Endothelial cell of hepatic sinusoid (primary cell): ENCODE results near the gene TRPC3.

Experiments
- in situ Hi-C: cut with HindIII; loops from 2 replicates; pipeline ENCODE4 v1.10.0; 2017; ENCODE audit warnings: low sequenced_read_pairs

TRPC3 gene

DNA sequence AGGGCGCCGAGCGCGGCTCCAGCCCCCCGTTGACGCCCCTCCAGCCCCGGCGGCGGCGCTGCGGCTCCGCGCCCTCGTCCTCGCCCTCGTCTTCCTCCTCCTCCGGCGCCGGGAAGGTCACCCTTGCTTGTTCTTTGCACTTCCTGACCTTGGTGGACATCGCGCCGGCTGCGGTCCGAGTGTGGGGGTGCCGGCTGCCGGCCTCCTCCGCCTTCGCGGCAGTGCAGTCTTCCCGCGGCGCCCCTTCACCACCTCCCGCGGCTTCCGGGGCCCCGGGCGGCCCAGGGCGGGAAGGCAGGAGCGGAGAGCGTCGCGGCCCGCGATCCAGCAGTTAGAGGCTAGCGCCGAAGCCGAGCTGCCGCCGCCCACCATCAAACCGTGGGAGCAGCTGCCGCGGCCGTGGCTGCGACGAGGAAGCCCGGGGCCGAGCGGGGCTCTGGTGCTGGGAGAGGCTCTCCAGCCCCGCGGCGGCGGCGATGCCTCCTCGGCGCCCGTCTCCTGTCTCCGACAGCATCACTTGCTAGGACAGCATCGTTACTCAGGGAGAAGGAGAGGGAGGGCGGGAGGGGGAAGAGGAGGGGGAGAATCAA lies at the start of gene TRPC3:
Gene TRPC3, minus strand, starts transcription at position 540 of the 590 bp plus-strand sequence. Its CDS starts 380 bp downstream, at position 160.
- in situ Hi-C loops = no loop called here

DNA sequence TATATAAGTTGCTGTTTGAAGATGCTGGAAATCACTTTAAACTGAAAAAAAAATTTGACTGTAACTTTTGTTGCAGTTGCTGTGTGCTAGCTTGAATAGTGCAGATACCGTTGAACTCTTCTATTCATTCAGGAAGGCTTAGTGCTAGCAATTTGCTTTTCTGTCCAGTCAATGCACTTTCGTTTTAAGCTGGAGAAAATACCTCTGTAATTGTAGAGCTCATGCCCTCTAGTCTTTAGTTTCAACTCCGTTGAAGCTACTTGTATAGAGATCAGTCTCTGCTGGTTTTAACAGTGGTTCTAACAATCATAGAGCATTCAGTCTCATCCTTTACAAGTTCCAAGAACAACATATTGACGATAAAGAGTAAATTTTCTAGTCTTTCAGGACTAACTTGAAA lies 49.0 kb upstream of the TRPC3 start:
- in situ Hi-C loops = no loop called here

DNA sequence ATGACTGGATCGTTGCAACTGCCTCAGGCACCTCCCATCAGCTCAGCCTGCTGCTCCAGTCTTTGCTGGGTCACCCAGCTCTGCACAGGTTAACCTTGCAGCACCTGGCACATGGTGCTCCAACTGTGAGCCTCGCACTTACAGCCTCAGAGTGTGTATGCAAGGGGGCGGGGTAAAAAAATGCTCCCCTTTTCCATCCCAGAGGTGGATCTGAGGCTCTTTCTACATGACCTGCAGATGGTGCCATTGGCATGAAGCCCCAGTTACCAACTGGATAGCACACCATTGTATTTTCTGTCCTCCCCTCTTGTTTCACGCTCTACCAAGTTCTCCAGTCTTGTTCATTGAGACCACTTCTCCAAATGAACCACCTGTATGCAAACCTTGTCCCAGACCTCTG lies 46.2 kb upstream of the TRPC3 start:
- in situ Hi-C loops = no loop called here

DNA sequence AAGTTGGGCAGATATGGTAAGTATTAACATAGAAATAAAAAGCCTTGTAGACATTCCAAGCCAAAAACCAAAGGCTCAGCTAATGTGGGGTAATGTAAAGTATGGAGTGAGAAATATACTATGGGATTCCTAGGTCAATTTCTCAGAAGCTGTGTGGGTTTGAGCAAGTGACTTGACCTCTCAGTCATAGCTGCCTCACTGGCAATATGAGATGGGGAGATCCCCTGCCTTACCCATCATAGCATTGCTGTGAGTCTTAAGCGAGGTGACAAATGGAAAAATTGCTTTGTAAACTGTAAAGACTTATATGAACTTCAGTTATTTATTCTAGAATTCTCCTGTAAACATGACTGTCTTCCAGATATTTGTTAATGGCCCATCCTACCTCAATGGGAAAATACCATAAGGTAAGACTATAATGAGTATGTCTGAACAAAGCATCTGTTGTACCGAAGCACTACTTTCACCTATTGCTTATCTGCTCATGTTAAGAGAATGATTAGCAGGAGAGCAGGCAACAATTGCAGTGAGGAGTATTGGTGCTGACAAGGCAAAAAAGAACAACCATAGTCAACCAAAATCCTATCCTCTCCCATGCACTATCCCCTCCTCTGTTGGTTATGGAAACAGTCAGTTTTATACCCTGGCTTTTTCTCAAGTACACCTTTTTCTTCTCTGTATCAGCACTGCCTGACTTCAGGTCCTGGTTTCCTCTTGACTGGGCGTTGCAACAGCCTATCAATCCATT lies 44.1 kb upstream of the TRPC3 start:
- in situ Hi-C loops = no loop called here

DNA sequence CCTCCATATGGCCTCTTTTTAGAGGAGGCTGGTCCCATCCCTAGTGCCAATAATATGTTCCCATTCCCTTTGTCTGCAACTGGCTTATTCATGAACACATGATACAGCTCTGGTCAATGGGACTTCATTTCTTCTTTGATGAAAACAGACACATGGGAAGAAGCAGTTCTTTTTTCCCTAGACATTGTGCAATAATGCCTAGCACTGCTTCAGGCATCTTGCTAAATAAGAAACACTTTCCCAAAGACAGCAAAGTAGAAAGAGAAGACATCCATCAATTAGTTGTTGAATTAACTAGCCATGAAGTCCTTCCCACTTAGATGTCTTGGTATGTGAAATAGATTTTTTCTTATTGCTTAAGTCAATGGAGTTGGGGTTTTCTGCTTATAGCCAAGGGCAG lies 40.1 kb upstream of the TRPC3 start:
- in situ Hi-C loops = no loop called here

DNA sequence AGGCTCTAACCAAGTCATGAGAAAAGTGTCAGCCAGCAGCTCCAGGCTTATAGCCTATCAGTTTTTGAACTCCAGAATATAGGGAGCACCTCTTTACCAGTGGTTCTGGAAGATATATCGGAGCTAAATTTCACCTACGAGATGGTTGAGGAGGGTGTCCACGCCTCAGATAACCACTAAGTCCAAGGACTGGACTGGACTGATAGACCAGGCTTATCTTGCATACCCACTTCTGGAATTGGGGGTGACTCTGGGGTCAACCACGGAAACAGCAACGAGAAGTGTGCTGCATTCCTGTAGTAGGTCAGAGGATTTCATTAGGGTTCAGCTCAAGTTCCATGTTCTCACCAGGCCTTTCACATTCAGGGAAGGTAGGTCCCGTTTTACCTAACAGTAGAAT lies 38.6 kb upstream of the TRPC3 start:
- in situ Hi-C loops = no loop called here

DNA sequence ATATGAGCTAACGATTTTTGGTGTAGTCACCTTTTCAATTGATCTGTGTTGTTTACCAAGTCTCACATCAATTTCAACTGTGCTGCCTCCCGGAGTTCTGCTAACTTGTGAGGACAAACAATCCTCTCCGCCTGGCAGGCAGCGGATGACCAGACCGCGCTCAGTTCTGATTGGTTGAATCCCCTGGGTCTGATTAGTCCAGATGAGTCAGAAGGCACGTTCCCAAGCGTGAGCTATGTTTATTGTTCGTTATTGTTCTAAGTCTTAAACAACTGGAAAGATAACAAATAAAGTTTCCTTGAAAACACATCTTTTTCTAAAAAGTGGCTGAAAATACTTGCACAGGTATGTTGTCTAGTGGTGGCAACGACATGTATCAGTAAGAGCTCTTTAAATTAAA lies 37.9 kb upstream of the TRPC3 start:
- in situ Hi-C loops = no loop called here

DNA sequence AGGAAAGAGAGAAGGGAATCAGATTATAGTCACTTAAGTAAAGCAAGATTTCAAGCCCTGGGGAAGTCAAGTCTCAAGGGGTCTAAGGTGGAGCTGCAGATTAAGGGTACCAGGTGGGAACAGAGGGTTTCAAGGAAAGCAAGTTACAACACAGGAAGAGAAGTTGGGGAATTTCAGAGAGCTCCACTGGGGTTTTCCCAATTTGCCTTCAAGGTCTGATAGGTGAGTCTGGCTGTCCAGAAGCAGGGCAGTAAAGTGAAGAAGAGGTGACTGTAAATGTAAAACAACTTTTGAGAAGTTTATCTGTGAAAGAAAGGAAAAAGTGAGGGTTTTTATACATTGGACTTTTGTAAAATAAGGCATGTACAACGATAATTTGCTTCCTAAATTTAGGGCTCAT lies 37.1 kb upstream of the TRPC3 start:
- in situ Hi-C loops = no loop called here

DNA sequence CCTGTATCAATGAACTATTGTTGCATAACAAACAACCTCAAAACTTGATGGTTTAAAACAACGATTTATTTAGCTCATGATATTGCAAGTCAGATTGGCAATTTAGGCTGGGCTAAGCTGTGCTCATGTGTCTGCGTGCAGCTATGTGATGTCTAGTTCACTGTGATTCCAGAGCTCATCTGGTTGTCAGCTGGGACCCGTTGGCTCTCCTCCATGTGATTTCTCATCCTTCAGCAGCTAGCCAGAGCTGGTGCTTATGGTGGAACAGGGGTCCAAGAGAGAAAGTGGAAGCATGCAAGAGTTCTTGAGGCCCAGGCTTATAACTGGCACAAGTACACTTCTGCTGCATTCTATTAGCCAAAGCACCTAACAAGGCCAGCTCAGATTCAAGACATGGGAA lies 28.8 kb upstream of the TRPC3 start:
- in situ Hi-C loops = no loop called here

DNA sequence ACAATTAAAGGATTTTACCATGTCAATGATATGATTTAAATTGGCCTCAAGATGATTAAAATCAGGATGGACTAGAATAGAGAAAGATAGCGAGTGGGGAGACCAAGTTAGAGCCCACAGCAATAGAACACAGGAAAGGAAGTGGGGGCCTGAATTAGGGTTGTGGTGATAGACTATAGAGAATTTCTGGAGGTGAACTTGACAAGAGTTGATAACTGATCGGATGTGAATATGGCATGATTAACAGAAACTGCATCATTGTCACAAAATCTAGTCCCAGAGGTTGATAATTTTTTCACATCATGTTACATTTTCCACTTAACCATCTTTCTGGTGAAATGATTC lies 26.3 kb upstream of the TRPC3 start:
- in situ Hi-C loops = loop anchor here (5.0 kb wide), 2 partner anchors 59 to 96 kb away; no protein-coding TSS in a partner anchor

DNA sequence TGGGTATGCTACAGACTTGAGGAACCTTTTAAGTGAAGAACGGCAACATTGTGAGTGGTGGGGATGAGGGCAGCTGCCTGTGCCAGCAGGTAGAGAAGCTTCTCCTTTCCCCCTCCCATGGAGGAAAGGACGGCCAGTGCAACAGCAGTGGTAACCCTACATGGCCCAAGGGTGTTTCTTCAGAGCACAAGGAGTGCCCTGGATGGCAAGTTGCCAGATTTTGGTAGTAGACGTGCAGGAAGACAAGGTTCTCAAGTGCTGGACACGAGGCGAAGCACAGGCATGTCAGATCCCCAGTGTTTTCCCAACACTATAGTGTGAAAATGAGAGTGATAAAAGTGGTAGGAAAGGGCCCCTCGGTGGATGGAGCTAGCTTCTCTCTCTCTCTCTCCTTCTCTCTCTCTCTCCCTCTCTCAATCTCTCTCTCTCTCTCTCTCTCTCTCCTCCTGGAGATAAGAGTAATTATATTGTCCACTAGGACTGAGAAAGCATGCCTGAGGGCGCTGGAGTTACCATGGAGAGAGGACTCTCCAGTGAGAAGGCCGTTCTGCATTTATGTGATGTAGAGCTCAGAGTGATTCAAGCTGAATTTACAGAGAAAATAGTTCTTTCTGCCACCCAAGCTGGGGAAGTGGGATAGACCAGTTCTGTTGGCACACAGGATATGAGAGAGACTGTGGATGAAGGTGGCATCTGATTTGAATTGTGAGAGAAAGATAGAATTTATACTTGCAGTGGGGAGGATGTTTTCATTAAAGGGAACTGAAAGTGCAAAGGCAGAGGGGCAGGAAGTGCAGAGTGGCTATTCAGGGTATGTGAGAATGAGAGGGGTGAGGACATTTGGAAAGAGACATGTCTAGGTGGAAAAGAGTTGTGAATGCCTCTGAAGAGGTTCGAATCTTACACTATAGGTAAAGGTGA lies 25.7 kb upstream of the TRPC3 start:
- in situ Hi-C loops = loop anchor here (5.0 kb wide), 2 partner anchors 60 to 95 kb away; no protein-coding TSS in a partner anchor

DNA sequence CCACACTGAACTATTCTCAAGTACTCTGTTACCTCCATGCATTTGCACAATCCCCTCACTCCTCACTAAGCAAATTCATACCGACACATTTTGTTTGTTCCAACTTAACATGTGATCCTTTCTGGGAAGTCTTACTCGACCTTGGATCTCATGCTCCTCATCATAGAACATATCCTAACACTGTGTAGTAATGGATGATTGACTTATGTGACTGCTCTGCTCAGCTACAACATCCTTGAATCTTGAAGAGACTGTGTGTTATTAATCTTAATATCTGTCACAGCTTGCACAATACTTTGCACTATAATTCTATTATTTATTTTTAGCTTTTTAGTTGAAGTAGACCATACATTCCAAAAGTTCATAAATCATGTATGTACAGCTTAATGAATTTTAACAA lies 23.9 kb upstream of the TRPC3 start:
- in situ Hi-C loops = loop anchor here (5.0 kb wide), 2 partner anchors 62 to 93 kb away; no protein-coding TSS in a partner anchor

DNA sequence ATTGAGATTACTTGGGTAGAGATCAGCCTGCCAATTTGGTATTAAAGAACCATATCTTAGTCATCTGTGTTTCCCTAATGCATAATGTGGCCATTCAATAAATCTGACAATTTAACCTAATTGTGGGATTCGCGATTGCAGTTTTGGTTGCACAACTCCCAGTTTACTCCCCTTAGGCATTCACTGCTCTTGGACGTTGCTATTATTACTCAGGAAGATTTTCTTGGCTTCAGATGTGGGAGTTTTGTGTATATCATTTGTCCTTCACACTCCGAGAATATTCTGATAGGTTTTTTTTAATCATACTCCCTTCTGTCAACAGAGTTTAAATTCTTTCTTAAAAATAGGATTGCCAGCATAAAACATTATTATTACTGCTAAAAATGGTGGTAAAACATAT lies 22.0 kb upstream of the TRPC3 start:
- in situ Hi-C loops = no loop called here

DNA sequence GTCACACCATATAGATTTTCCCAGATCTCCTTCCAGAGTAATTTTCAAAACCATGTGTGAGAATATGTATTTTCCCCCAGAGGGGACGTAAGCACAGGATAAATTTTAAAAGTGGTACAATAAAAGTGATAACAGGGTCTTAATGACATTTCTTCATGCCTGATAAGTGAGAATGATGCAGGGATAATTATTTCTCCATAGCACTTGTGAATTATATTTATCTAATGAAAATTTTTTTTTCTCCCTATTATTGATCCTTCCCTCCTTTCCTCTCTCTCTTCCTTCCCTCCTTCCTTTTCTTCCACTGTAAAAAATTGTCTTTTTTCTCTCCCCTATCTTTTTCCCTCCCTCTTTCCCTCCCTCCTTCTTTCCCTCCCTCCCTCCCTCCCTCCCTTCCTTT lies 17.0 kb upstream of the TRPC3 start:
- in situ Hi-C loops = no loop called here

DNA sequence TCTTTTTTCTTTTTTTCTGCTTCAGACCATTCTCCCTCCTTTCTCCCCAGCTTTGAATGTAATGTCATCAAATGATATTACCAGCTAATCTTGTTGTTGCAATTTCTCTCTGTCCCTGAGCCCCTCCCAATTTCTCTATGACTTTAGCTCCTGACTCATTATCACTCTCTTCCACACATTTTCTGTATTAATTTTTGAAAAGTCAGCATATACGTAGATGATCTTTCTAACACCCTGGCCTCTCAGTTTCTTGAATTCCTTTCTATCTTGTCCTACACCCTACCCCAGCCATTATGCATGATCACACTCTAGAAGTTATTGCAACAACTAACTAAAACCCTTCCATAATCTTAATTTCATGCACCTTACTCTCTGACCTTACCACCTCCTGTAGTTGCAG lies 13.1 kb upstream of the TRPC3 start:
- in situ Hi-C loops = no loop called here

DNA sequence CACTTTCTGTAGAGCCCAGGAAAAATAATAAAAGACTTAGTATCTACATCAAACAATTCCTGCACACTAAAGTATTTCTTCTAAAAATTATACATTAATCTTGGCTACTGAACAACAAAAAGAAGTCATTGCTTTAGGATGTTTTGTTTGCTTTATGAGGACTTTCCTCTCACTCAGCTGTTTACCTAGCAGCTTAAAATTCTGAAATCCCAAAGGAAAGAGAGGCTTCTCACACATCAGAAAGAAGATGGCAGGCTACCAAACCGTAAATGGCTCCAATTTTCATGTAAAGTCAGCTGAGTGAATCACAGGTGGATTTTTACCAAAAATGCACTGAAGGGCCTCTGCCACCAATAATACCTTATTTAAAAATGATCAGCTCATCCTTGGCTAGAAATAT lies 9.0 kb upstream of the TRPC3 start:
- in situ Hi-C loops = no loop called here

DNA sequence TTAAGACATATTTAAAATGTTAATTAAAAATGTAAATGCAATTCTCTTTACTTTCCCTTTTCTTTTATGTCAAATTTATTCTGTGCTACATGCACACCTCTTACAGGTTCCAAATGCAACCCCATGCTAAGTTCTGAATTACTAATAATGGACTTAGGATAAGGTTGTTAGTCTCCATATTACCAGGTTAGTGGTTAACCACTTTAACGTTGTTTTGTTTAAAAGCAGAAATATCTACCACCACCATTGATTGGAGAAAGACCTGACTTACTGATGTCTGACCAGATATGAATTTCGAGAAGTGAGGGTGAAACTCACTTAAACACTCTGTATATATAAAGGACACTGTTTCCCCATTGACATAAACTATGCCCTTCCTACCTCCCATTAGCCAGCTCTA lies 6.9 kb upstream of the TRPC3 start:
- in situ Hi-C loops = no loop called here

DNA sequence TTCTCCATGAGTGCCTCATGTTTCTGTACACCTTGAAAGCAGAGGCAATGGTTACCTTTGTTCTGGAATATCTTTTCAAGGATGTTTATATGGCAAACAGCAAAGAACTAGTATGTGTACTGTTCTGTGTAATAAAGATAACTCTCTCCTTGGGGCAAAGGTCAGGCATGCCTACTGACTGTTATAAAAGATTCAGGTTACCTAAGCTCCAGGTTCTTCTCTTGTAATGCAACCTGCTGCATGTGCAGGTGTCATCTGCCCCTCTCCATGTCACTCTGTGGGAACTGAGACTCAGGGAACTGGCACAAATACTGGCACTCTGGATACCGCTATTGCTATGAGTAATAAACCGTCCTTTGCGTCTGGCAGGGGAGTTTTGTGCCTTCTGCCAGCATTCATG lies 5.4 kb upstream of the TRPC3 start:
- in situ Hi-C loops = no loop called here

DNA sequence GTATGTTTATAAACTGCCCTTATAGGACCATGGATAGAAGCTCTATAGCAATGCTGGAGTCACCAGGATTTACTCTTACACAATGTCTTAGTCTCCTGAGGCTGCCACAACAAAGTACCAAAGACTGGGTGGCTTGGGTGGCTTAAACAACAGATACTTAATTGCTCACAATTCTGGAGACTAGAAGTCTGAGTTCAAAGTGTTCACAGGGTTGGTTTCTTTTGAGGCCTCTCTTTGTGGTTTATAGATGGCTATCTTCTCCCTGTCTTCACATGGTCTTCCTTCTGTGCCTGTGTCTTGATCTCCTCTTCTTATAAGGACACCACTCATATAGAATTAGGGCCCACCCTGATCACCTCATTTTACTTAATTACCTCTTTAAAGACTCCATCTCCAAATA lies 2.0 kb upstream of the TRPC3 start:
- in situ Hi-C loops = no loop called here

DNA sequence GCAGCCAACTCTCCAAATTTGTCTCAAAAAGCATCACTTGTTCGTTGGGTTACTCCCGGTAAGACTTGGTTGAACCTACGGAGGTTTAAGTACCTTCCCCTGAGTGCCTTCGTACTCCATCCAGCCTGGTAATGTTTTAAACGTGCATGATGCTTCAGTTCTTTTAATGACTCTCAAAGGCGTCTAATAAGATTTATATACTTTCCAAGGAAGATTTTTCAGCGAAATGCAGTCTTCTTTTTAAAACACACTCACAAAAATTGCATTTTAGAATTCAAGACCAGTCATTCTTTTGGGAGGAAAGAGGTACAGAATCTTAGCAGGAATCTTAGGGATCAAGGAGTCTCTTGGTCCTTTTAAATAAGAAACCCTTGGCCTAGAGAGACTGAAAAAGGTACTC lies 430 bp upstream of the TRPC3 start:
- in situ Hi-C loops = no loop called here

DNA sequence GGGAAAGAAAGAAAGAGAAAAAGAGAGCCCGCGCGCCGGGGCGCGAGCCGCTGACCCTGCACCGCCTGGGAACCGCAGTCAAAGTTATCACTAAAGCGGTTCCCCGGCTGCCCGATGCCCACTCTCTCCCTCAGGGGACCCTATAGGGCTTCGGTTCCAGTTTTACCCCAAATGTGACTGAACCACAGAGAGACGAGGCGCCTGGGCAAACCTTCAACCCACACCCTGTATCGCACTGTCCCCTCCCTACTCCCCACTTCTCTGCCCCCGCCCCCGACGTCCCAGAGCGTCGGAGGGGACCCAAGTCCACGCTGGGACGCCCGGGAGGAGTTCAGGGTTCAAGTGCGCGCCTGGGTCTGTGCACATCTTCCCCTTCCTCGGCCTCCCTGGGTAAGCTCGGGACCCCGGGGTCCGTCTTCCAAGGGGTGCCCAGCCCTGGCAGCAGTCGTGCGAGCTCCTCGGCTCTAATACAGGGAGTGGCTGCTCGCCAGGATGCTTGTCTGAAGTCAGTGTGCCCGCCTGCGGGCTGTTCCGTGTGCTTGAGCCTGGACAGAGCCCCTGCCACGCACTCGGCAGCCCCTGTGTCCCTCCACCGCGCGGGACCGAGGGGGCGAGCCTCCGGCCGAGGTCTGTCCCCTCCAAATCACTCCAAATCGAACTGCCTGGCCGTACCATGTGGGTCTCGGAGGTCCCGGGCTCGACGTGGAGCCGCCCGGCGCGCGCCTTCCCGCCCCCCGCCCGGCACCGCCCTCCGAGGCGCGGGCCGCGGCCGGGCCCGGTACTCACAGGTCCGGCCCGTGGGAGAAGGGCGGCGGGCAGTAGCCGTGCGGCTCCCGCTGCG lies 960 bp downstream of the TRPC3 start:
- in situ Hi-C loops = no loop called here
